NCI-H1092 treated with DMSO at 0.1 percent for 48 hours (cell line): ENCODE measurements around the gene ITGAL.
"Not testable (repeated sequence)": the region's sequence is repeated elsewhere in the genome, so short reads cannot be mapped to it uniquely, and the experiment has no call there.

ENCODE experiments used
- DNase-seq: peaks from one replicate; lab custom pipeline; 2025; lab: John Stamatoyannopoulos, UW

The ITGAL gene

DNA sequence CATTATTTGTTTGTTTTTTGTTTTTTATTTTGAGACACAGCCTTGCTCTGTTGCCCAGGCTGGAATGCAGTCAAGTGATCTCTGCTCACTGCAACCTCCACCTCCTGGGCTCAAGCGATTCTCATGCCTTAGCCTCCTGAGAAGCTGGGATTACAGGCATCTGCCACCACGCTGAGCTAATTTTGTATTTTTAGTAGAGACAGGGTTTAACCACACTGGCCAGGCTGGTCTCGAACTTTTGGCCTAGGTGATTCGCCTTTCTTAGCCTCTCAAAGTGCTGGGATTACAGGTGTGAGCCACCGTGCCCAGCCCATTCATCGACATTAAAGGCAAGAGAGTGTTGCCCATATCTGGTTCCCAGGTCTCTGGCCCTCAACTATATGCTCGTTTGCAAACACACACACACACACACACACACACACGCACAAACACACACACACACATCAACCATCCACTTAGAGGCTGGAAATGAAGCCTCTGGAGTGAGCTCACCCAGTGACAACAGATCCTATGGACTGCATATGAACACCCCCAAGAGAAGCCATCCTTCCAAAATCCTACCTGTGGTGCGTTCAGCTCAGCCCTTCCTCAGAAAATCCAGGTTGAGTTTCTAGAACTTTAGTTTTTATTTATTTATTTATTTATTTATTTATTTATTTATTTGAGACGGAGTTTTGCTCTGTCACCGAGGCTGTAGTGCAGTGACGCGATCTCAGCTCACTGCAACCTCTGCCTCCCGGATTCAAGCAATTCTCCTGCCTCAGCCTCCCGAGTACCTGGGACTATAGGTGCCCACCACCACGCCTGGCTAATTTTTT lies 14.6 kb upstream of the ITGAL start:
- DNase-seq: no peak

DNA sequence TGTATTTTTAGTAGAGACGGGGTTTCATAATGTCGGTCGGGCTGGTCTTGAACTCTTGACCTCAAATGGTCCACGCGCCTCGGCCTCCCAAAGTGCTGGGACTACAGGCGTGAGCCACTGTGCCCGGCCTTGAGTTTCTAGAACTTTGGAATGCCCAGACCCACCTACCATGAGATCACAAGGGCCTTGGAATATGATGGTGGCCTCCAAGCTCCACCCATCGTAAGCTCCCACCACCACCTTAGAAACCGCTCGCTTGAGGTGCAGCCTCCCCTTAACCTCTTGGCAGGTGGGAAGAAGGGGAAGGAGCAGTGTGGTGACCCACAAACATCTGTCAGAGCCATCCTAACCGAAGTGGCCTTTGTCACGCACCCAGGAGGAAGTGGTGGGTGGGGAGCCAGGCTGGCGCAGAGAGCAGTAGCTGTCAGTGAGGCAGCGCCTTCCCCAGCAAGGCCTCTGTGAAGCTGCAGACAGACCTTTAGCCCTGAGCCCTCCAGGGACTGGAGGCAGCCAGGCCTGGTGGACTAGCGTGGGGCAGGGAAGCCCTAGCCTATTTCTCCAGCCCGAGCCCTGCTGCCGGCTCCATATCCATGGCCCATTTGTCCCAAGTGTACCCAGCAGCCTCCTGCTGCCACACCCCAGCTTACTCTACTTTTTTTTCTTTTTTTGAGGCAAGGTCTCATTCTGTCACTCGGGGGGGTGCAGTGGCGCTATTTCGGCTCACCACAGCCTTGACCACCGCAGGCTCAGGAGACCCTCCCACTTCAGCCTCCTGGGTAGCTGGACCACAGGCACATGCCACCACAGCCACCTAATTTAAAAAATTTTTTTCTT lies 13.8 kb upstream of the ITGAL start:
- DNase-seq: no peak

- no peak for DNase-seq
These were observed 13.1 kb upstream of the ITGAL start for GRCh38 chr16:30459456-30459855.

DNA sequence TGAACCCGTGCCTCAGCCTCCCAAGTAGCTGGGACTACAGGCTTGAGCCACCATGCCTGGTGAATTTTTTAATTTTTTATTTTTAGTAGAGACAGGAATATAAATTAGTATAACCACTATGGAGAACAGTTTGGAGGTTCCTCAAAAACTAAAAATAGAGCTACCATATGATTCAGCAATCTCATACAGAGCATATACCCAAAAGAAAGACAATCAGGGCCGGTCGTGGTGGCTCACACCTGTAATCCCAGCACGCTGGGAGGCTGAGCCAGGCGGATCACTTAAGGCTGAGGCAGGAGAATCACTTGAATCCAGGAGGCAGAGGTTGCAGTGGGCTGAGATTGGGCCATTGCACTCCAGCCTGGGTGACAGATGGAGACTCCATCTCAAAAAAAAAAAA lies 11.1 kb upstream of the ITGAL start:
- DNase-seq: not testable (repeated sequence)

DNA sequence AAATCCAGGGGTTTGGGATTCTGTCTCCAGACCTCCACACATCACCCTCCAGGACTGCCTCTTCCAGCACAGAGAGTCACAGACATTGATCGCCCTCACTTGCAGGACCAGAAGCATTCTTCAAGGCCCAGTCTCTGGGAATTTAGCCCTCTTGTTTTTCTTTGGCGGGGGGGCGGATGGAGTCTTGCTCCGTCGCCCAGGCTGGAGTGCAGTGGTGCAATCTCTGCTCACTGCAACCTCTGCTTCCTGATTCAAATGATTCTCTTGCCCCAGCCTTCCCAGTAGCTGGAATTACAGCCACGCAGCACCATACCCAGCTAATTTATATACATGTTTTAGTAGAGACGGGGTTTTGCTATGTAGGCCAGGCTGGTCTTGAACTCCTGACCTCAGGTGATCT lies 8.5 kb upstream of the ITGAL start:
- DNase-seq: no peak

- DNase-seq: no peak
These were observed 2.4 kb upstream of the ITGAL start for GRCh38 chr16:30470170-30470512.

GRCh38 chr16:30470632-30470995 lies 1.9 kb upstream of the ITGAL start:
- no peak for DNase-seq

GRCh38 chr16:30473231-30474073 lies 910 bp downstream of the ITGAL start:
- DNase-seq: no peak

DNA sequence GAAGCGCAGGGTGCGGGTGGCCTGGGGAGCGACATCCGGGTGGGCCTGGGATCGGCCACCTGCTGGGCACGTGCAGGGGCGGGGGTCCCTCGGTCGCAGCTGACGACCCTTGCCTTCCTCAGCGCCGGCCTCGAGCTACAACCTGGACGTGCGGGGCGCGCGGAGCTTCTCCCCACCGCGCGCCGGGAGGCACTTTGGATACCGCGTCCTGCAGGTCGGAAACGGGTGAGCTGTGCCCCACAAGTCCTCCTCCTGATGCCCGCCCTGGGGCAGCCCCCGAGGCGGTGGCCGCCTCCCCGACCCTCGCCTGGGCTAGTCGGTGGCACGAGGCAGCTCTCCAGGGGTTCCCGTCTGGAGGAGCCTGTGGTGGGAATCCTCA lies 1.5 kb downstream of the ITGAL start:
- no peak for DNase-seq

- no peak for DNase-seq
These were observed 2.1 kb downstream of the ITGAL start for GRCh38 chr16:30474684-30475083.

- no peak for DNase-seq
These were observed 4.4 kb downstream of the ITGAL start for GRCh38 chr16:30476991-30477390.

DNA sequence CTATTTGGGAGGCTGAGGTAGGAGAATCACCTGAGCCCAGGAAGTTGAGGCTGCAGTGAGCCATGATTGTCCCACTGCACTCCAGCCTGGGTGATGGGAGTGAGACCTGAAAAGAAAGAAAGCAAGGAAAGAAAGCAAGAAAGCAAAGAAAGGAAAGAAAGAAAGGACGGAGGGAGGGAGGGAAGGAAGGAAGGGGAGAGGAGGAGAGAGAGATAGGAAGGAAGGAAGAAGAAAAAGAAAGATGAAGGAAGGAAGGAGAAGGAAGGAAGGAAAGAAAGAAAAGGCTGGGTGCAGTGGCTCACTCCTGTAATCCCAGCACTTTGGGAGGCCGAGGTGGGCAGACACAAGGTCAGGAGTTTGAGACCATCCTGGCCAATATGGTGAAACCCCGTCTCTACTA lies 5.2 kb downstream of the ITGAL start:
- not testable (repeated sequence) for DNase-seq

DNA sequence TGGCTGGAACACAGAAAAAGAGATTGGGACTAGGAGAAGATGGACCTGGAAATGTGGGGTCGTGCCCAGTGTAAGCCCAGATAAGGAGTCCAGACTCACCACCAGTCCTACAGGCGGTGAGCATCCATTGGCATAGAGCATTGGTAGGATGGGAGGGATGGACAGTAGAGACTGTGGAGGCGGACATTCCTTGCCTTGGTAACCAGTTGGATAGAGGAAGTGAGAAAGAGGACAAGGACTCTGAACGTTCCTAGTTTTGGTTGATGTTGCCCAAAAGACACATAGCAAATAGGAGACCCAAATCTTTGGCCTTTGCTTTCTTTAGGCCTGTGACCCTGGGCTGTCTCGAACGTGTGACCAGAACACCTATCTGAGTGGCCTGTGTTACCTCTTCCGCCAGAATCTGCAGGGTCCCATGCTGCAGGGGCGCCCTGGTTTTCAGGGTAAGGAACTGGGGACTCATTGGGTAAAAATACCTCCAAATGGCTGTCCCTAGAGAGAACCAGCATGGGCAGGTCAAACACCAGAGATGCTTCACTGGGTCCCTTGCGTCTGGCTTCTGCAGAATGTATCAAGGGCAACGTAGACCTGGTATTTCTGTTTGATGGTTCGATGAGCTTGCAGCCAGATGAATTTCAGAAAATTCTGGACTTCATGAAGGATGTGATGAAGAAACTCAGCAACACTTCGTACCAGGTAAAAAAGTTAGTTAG lies 6.4 kb downstream of the ITGAL start:
- no peak for DNase-seq

DNA sequence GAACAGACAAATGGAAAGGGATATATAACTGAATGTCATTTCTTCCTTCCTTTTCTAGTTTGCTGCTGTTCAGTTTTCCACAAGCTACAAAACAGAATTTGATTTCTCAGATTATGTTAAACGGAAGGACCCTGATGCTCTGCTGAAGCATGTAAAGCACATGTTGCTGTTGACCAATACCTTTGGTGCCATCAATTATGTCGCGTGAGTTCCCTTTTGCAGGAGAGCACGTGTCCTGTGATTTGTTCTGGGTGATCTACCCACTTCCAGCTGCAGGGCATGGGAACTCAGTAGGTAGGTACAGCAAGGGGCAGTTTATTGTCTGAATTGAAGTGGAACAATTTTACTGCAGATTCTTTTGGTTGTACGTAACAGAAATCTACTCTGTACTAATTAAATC lies 8.8 kb downstream of the ITGAL start:
- DNase-seq: no peak

DNA sequence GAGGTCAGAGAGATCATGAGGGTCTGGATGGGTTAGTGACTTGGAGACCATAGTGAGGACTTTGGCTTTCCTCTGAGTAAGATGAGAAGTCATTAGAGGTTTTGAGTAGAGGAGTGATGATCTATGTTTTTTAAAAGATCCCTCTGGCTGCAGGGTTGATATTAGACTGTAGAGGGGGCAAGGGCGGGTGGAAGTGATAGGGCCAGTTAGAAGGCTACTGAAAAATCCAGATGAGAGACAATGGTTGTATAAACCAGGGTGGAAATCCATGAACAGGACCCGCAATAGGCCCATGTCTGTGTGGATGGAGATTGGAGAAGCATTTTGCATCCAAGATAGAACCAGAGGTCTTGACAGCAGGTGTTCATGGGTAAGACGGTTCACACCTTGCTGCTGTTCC lies 9.8 kb downstream of the ITGAL start:
- DNase-seq: no peak

DNA sequence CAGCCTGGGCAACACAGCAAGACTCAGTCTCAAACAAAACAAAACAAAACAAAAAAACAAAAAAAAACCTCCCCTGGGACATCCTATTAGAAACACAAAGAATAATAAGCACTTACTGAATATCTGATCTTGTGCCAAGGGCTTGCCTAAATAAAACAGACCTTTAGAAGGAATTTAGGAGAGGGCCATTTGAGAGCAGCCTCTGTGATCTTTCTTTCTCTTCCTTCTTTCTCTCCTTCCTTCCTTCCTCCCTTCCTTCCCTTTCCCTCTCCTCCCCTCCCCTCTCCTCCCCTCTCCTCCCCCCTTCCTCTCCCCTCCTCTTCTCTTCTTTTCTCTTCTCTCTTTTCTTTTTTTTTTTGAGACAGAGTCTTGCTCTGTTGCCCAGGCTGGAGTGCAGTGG lies 12.3 kb downstream of the ITGAL start:
- DNase-seq: no peak

GRCh38 chr16:30485818-30486436 lies 13.4 kb downstream of the ITGAL start:
- no peak for DNase-seq

GRCh38 chr16:30488764-30489605 lies 16.4 kb downstream of the ITGAL start:
- DNase-seq: no peak

GRCh38 chr16:30490210-30490609 lies 17.7 kb downstream of the ITGAL start:
- no peak for DNase-seq

- no peak for DNase-seq
These were observed 18.7 kb downstream of the ITGAL start for GRCh38 chr16:30491229-30491628.
